Measurements from ENCODE around the gene CDH18. TPM values are rescaled to one million over a fixed set of nuclear protein-coding genes. Genes with fewer than 3 reads are reported as not detected.

CDH18 gene
- total RNA-seq, 1 experiment from 2014 or later, result 7.0 TPM

GRCh38 chr5:19487480-19487879 is 500.5 kb downstream of the CDH18 start:
- intact Hi-C loops (cut with micrococcal nuclease; ENCODE audit: unreplicated experiment), result no loop called here
- BruUV-seq (replicated peaks), result no TSS peak
- no peak for DNase-seq (ENCODE audit: low read depth, low spot score)
- ChIA-PET CTCF (no interaction called here), POLR2A (no interaction called here)
- in situ Hi-C loops (cut with HindIII; ENCODE audit: low pct_unique_long_range_greater_than_20kb, low sequenced_read_pairs), result no loop called here
- H3K27me3 ChIP-seq (ENCODE audit: control insufficient read depth, insufficient read depth, low read length), result no peaks in the 10 kb centered on the region
- no peaks in the 10 kb centered on the region; the same call in 1 of the 2 replicates for H3K9me3 ChIP-seq (ENCODE audit: control insufficient read depth, insufficient read depth, low read depth, low read length)
- TF ChIP-seq REST (IDR thresholded peaks at IDR 0.05; ENCODE audit: insufficient read depth in 1 of 2, low read depth in 2 of 2, low read length in 1 of 2) (no peak), CTCF (IDR thresholded peaks at IDR 0.05) (no peak), TCF7L2 (IDR thresholded peaks at IDR 0.05; ENCODE audit: low read depth, low read length) (no peak), SIN3A (IDR thresholded peaks at IDR 0.05; ENCODE audit: borderline replicate concordance, insufficient read depth, low read depth, low read length) (no peak), POLR2AphosphoS5 (IDR thresholded peaks at IDR 0.05; ENCODE audit: low read depth, low read length) (no peak)
- H3K4me3 ChIP-seq (ENCODE audit: low read depth in 2 of 2, low read length in 2 of 2), result no peak overlapping the region
- no peaks in the 10 kb centered on the region for H3K4me1 ChIP-seq (ENCODE audit: control insufficient read depth, insufficient read depth, low read length)
- no peak for ATAC-seq
- no peaks in the 10 kb centered on the region for H3K36me3 ChIP-seq (ENCODE audit: control insufficient read depth, insufficient read depth, low read length)
- H3K27ac ChIP-seq (ENCODE audit: low read length), result no peak overlapping the region

GRCh38 chr5:19479562-19479961 is 508.4 kb downstream of the CDH18 start:
- no peaks in the 10 kb centered on the region for H3K9me3 ChIP-seq (ENCODE audit: control insufficient read depth, insufficient read depth, low read depth, low read length)
- no peaks in the 10 kb centered on the region for H3K4me1 ChIP-seq (ENCODE audit: control insufficient read depth, insufficient read depth, low read length)
- H3K4me3 ChIP-seq (ENCODE audit: low read depth in 2 of 2, low read length in 2 of 2), result no peak overlapping the region
- H3K27ac ChIP-seq (ENCODE audit: low read length), result no peak overlapping the region
- intact Hi-C loops (cut with micrococcal nuclease; ENCODE audit: unreplicated experiment) (no loop called here), in situ Hi-C loops (cut with HindIII; ENCODE audit: low pct_unique_long_range_greater_than_20kb, low sequenced_read_pairs) (no loop called here)
- H3K36me3 ChIP-seq (ENCODE audit: control insufficient read depth, insufficient read depth, low read length), result no peaks in the 10 kb centered on the region
- POLR2A ChIA-PET, result no interaction called here
- no peak for TF ChIP-seq POLR2AphosphoS5 (IDR thresholded peaks at IDR 0.05; ENCODE audit: low read depth, low read length)
- TF ChIP-seq TCF7L2 (IDR thresholded peaks at IDR 0.05; ENCODE audit: low read depth, low read length), result no peak
- TF ChIP-seq CTCF (IDR thresholded peaks at IDR 0.05), result no peak
- TF ChIP-seq REST (IDR thresholded peaks at IDR 0.05; ENCODE audit: insufficient read depth in 1 of 2, low read depth in 2 of 2, low read length in 1 of 2), result 0 out of 4 replicates have a peak, but pooled peaks of 1 of the 2 experiments have one; percentile 23
- no peak for TF ChIP-seq SIN3A (IDR thresholded peaks at IDR 0.05; ENCODE audit: borderline replicate concordance, insufficient read depth, low read depth, low read length)
- DNase-seq (ENCODE audit: low read depth, low spot score) (no peak), ATAC-seq (no peak)
- no peaks in the 10 kb centered on the region for H3K27me3 ChIP-seq (ENCODE audit: control insufficient read depth, insufficient read depth, low read length)
- CTCF ChIA-PET, result no interaction called here
- BruUV-seq (replicated peaks), result no TSS peak

All from Panc1 (cell line).